GM21381 (cell line): Measurements from ENCODE around the gene GSTK1.
"Not testable (repeated sequence)": the region's sequence is repeated elsewhere in the genome, so short reads cannot be mapped to it uniquely, and the experiment has no call there.

Source experiments
- ATAC-seq: cut with Tn5 transposase; IDR thresholded peaks from one replicate; pipeline ENCODE4 v1.9.1; 2021; ENCODE audit warnings: mild to moderate bottlenecking, moderate library complexity; ENCODE audit not compliant: unreplicated experiment

The GSTK1 gene

GRCh38 chr7:143238289-143238980, 24.8 kb upstream of the GSTK1 start:
- no peak for ATAC-seq

DNA sequence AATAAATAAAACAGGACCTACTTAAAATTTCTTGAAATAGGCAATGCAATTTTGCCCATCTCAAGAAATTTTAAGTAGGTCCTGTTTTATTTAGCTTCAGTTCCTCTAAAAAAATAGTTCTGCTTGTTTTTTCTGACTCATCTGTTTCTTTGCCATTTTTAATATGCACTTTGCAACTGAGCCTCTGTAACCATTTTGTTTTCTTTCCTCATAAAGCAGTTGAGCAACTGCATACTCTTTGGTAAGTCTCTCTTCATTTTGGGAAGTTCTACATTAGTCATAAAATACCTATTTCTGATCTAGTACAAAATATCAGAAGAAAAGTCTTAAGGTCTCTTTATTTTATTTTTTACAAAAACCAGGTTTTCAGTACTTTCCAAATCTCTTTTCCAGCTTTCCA, 23.4 kb upstream of the GSTK1 start:
- no peak for ATAC-seq

DNA sequence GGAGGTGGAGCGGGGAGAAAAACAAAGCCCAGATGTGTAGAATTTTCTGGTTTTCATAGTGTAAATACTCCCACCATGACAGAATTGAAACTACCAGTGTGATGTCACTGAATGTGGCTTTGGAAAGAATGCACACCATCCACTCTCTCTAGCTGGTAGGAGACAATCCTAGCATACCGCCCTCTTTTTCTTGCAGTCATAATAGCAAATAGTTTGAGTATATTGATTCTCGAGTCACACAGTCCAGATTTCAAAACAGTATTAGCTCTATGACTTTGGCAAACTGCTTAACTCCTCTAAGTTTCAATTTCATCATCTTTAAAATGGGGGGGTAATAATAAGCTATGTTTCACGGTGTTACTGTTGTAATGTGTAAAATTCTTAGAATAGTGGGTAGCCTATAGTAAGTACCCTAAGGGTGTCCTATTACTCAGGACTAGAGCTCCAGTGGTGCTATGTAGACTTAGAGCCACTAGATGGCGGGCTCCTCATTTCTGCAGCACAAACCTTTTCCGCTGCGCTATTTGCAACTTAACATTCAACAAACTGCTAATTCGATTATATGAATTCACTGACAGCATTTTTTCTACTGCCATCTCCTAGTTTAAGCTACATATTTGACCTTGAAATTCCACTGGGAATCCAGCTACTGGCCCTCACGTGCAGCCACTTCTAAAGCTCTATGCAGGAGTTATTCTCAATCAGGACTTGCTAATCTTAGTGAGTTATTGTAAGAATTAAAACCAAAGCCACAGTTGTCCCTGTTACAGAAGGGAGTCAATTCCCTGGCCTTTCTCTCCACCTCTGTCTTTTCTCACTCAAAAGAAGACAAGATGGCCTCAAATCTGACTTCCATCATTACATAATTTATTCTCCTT, 22.7 kb upstream of the GSTK1 start:
- peak; percentile 96 for ATAC-seq

- no peak for ATAC-seq
These were observed 20.9 kb upstream of the GSTK1 start for GRCh38 chr7:143242306-143242705.

DNA sequence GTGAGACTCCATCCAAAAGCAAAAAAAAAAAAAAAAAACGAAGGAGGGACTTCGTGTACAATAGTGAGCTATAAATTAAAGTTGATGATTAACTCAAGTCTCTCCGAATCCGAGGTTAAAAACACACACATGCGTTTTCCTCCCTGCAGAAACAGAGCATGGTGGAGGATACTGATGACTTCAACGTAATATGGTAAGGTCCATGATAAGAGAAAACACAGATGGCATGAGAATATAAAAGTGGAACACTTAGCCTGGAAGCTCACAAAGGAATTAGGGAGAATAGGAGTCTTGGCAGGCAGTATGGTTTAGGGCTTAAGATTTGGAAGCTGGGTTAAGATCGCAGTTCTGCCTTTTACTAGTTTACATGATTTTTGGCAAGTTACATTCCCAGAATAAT, 20.1 kb upstream of the GSTK1 start:
- no peak for ATAC-seq

- no peak for ATAC-seq
These were observed 19.6 kb upstream of the GSTK1 start for GRCh38 chr7:143243614-143244013.

DNA sequence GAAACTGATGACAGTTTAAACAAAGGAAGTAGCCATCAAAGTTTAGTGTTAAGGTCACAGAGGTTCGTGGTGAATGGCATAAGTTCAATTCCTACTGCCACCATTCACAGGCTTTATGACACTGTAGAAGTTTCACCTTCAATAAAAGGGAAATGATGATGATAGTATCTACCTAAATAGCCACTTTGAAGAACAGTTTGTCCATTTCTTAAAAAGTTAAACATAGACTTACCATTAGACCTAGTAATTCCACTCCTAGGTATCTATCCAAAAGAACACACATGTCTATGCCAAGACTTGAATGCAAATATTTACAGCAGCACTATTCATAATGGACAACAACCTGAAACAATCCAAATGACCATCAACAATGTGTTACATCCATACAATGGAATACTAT, 18.9 kb upstream of the GSTK1 start:
- ATAC-seq, result no peak

- no peak for ATAC-seq
These were observed 18.1 kb upstream of the GSTK1 start for GRCh38 chr7:143245123-143245522.

DNA sequence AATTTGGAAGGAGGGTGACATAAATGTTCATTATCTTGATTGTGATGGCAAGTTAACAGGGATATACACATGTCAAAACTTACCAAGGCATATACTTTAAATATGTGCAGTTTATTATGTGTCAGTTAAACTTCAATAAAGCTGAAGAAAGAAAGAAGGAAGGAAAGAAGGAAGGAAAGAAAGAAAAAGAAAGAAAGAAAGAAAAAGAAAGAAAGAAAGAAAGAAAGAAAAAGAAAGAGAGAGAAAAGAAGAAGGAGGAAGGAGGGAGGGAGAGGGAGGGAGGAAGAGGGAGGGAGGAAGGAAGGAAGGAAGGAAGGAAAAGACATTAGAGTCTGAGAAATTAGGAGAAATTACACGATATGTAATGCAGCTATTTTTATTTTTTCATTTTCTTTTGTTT, 15.9 kb upstream of the GSTK1 start:
- ATAC-seq, result no peak

- no peak for ATAC-seq
These were observed 14.4 kb upstream of the GSTK1 start for GRCh38 chr7:143248761-143249354.

DNA sequence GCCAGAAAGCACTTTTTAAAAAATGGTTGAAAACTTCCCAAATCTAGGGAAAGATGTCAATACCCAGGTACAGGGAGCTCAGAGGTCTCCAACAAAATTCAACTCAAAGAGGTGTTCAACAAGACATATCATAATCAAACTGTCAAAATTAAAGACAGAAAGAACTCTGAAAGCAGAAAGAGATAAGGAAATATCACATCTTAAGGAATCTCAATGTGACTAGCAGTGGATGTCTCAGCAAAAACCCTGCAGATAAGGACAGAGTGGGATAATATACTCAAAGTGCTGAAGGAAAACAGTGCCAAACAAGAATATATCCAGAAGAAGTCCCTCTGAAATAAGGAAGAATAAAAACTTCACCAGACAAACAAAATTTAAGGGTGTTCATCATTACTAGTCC, 13.0 kb upstream of the GSTK1 start:
- ATAC-seq, result no peak

DNA sequence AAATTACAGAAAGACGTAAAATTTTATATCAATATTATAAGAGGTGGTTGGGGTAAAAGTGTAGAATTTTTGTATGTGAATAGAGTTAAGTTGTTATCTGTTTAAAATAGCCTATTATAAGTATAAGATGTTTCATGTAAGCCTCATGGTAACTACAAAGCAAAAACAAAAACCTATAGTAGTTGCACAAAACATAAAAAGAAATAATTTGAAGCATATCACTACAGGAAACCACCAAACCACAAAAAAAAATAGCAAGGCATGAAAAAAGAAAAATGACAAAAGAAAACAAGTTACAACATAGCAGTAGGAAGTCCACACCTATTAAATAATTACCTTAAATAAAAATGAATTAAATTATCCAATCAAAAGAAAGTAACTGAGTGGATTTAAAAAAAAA, 12.4 kb upstream of the GSTK1 start:
- no peak for ATAC-seq

- no peak for ATAC-seq
These were observed 11.2 kb upstream of the GSTK1 start for GRCh38 chr7:143252006-143252405.

DNA sequence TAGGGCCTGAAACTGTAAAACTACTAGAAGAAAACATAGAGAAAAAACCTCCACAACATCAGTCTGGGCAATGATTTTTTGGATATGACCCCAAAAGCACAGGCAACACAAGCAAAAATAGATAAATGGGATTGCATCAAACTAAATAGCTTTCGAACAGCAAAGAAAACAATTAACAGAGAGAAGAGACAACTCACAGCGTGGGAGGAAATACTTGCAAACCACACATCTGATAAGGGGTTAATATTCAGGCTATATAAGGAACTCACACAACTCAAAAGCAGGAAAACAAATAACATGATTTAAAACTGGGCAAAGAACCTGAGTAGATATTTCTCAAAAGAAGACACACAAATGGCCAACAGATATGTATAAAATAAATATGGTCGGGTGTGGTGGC, 7.7 kb upstream of the GSTK1 start:
- ATAC-seq, result no peak

DNA sequence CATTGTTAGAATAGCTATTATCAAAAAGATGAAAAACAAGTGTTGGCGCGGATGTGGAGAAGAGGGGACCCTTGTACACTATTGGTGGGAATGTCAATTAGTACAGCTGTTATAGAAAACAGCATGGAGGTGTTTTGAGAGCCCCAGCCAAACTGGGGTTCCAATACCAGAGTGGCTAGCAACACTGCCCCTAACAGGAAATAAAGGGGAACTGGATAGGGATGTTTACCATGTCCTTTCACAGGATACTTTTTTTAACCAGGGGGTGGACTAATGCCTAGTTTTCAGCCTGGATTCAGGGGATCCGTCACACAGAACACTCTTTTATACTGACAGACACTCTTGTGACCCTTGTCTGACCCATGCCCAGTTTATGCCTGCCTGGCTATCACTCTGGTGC, 6.9 kb upstream of the GSTK1 start:
- ATAC-seq, result no peak

GRCh38 chr7:143256932-143257331, 6.3 kb upstream of the GSTK1 start:
- peak; percentile 74 for ATAC-seq

DNA sequence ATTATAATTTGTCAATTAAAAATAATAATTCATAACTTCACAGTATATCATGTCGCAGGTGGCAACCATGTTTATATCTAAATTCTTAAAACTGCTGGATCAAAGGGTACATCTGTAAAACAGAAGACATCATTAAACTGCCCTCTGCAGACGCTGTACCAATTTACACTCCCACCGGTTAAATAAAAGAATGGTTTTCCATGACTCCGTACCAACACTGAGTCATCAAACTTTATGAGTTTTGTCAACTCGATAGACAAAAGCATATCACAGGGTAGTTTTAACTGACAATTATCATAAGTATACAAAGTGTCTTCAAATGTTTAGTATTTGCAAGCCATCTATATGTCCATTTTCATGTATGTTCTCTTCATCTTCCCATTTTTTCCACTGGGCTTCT, 5.7 kb upstream of the GSTK1 start:
- no peak for ATAC-seq

DNA sequence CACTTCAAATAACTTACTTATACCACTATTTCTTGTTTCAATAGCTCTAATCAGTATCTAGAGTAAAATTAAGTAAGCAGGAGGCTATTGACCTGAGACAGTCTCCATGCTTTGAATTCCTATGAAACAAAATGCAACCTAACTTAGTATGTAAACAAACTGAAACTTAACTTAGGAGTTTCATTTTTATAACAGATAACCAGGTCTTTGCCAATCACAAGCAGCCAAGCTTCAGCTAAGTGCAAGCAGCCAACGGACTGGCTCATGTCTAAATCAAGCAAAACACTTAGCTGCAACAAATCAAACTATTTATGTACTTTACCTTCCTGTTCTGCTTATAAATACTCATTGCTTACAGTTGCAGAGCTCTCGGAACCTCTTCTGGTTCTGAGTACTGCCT, 4.4 kb upstream of the GSTK1 start:
- ATAC-seq, result peak; percentile 36

GRCh38 chr7:143259765-143260164, 3.5 kb upstream of the GSTK1 start:
- ATAC-seq, result no peak

DNA sequence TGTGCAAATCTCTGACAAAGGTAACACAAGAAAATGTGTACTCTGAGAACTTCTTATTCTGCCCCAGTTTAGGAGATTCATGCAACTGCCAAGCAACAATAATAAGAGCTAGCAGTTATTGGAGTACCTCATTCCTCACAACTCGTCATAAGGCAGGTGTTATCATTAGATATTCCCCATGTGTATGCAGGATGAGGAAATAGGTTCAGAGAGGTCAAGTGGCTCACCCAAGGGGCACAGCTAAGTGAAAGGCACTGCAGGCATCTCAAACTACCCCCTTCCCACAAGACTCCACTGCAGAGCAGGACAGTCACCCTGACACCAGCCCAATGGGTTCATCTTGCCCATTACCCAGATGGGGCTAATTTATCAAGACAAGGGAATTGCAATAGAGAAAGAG, 1.3 kb upstream of the GSTK1 start:
- no peak for ATAC-seq

GRCh38 chr7:143264196-143264568, 941 bp downstream of the GSTK1 start:
- not testable (repeated sequence) for ATAC-seq
